Astrocyte of the spinal cord (primary cell): Measurements from ENCODE around the gene GSC.
A peak's percentile ranks its signal among the peaks of the same experiment; 100 is the strongest.
"Not testable (repeated sequence)": the region's sequence is repeated elsewhere in the genome, so short reads cannot be mapped to it uniquely, and the experiment has no call there.

Source experiments
- DNase-seq: peaks from one replicate; pipeline ENCODE4 v3.0.0; 2011; ENCODE audit warnings: low read depth, low spot score
- H3K4me3 ChIP-seq: 2 replicates; pipeline ENCODE4 v1.5.1; 2011; ENCODE audit warnings: low read depth, mild to moderate bottlenecking, low read length, moderate library complexity
- CTCF ChIP-seq: IDR thresholded peaks from 2 replicates; pipeline ENCODE4 v1.5.1; 2012; ENCODE audit warnings: low read depth, mild to moderate bottlenecking, low read length, inconsistent platforms
- in situ Hi-C: cut with HindIII; loops from 2 replicates; pipeline ENCODE4 v1.10.0; 2017; ENCODE audit warnings: low sequenced_read_pairs

GSC gene

GRCh38 chr14:94748667-94749347 lies 21.1 kb downstream of the GSC start:
- in situ Hi-C loops = no loop called here
- no peak for DNase-seq
- TF ChIP-seq CTCF = peak; percentile 53

GRCh38 chr14:94747739-94748138 lies 22.2 kb downstream of the GSC start:
- TF ChIP-seq CTCF = no peak
- in situ Hi-C loops = no loop called here
- H3K4me3 ChIP-seq = no peak overlapping the region
- no peak for DNase-seq

More at GRCh38 chr14:94748667-94749347, 21.1 kb downstream of the GSC start:
- H3K4me3 ChIP-seq = no peak overlapping the region

GRCh38 chr14:94747153-94747552 lies 22.8 kb downstream of the GSC start:
- DNase-seq, H3K4me3 ChIP-seq, in situ Hi-C loops: not testable (repeated sequence)

- no peak for TF ChIP-seq CTCF
- no peak overlapping the region for H3K4me3 ChIP-seq
- no peak for DNase-seq
- in situ Hi-C loops = no loop called here
Measured at GRCh38 chr14:94746131-94746530, 23.8 kb downstream of the GSC start.

- H3K4me3 ChIP-seq = no peak overlapping the region
- in situ Hi-C loops = no loop called here
- no peak for DNase-seq
- no peak for TF ChIP-seq CTCF
Measured at GRCh38 chr14:94738751-94739150, 31.2 kb downstream of the GSC start.

GRCh38 chr14:94738097-94738496 lies 31.8 kb downstream of the GSC start:
- TF ChIP-seq CTCF = no peak
- in situ Hi-C loops = no loop called here
- H3K4me3 ChIP-seq = no peak overlapping the region
- no peak for DNase-seq

- in situ Hi-C loops = no loop called here
- TF ChIP-seq CTCF = no peak
- no peak overlapping the region for H3K4me3 ChIP-seq
- no peak for DNase-seq
Measured at GRCh38 chr14:94728950-94729349, 41.0 kb downstream of the GSC start.

GRCh38 chr14:94728440-94728839 lies 41.5 kb downstream of the GSC start:
- DNase-seq, in situ Hi-C loops, H3K4me3 ChIP-seq: not testable (repeated sequence)

GRCh38 chr14:94726649-94727048 lies 43.3 kb downstream of the GSC start:
- DNase-seq, in situ Hi-C loops, H3K4me3 ChIP-seq: not testable (repeated sequence)
